ENCODE results near the gene STXBP2.
"Not testable (repeated sequence)": the region's sequence is repeated elsewhere in the genome, so short reads cannot be mapped to it uniquely, and the experiment has no call there.

The STXBP2 gene

DNA sequence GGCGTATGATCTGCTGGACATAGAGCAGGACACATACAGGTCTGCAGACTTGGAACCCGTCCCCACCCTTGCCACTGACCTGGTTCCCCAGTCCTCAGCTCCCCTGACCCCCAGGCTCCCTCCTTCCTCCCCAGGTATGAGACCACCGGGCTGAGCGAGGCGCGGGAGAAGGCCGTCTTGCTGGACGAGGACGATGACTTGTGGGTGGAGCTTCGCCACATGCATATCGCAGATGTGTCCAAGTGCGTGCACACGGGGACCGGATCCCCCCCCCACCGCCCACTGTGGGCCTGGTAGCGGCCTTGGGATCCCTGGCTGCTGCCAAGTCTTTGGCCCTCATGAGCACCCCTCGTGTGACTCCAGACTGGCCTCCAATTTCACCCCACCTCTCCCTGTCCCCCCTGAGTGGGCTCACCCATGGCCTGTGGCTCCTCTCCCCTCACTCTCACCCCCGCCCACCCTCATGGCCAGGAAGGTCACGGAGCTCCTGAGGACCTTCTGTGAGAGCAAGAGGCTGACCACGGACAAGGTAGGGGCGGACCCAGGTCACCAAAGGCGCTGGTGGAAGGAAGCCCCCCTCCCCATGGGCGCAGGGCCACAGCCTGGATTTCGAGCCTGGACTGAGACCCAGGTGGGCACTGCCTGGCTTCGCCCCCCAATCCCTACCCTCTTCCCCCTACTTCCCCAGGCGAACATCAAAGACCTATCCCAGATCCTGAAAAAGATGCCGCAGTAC is 5.6 kb downstream of the STXBP2 start:
- no peak overlapping the region for H3K4me3 ChIP-seq (ENCODE audit: low read depth, low read length)
- no peak for TF ChIP-seq CTCF (IDR thresholded peaks at IDR 0.05; ENCODE audit: borderline replicate concordance, insufficient read depth, low read depth, low read length)

DNA sequence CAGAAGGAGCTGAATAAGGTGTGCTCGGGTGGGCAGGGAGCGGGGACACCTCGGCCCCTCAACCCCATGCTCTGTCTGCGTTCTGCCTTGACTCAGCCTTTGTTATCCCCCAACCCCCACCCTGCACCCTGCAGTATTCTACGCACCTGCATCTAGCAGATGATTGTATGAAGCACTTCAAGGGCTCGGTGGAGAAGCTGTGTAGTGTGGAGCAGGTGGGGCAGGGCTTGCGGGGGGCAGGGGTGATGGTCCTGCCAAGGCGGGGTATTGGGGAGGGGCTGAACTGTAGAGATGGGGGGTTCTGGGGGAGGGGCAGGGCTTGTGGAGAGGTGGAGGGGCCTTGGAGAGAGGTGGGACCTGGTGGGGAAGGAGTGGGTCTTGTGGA is 6.1 kb downstream of the STXBP2 start:
- no peak overlapping the region for H3K4me3 ChIP-seq (ENCODE audit: low read depth, low read length)
- no peak for TF ChIP-seq CTCF (IDR thresholded peaks at IDR 0.05; ENCODE audit: borderline replicate concordance, insufficient read depth, low read depth, low read length)

DNA sequence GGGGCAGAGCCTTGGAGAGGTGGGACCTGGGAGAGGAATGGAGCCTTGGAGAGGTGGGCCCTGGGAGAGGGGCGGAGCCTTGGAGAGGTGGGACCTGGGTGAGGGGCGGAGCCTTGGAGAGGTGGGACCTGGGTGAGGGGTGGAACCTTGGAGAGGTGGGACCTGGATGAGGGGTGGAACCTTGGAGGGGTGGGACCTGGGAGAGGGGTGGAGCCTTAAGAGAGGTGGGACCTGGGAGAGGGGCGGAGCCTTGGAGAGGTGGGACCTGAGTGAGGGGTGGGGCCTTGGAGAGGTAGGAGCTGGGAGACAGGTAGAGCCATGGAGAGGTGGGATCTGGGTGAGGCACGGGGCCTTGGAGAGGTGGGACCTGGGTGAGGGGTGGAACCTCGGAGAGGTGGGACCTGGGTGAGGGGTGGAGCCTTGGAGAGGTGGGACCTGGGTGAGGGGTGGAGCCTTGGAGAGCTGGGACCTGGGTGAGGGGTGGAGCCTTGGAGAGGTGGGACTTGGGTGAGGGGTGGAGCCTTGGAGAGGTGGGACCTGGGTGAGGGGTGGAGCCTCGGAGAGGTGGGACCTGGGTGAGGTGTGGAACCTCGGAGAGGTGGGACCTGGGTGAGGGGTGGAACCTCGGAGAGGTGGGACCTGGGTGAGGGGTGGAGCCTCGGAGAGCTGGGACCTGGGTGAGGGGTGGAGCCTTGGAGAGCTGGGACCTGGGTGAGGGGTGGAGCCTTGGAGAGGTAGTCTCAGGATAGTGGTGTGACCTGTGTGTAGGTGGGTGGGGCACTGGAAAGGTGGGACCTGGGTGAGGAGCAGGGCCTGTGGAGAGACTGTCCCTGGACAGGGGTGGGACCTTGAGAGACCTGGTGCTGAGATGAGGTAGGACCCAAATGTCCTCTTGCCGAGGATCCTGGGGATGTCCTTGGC is 7.0 kb downstream of the STXBP2 start:
- not testable (repeated sequence) for H3K4me3 ChIP-seq (ENCODE audit: low read depth, low read length)

GRCh38 chr19:7644550-7644877 is 7.6 kb downstream of the STXBP2 start:
- no peak for TF ChIP-seq CTCF (IDR thresholded peaks at IDR 0.05; ENCODE audit: borderline replicate concordance, insufficient read depth, low read depth, low read length)
- H3K4me3 ChIP-seq (ENCODE audit: low read depth, low read length), result no peak overlapping the region

- no peak for TF ChIP-seq CTCF (IDR thresholded peaks at IDR 0.05; ENCODE audit: borderline replicate concordance, insufficient read depth, low read depth, low read length)
- no peak overlapping the region for H3K4me3 ChIP-seq (ENCODE audit: low read depth, low read length)
These were observed 8.3 kb downstream of the STXBP2 start for GRCh38 chr19:7645163-7645562.

GRCh38 chr19:7645656-7646425 is 8.9 kb downstream of the STXBP2 start:
- no peak for TF ChIP-seq CTCF (IDR thresholded peaks at IDR 0.05; ENCODE audit: borderline replicate concordance, insufficient read depth, low read depth, low read length)
- no peak overlapping the region for H3K4me3 ChIP-seq (ENCODE audit: low read depth, low read length)

DNA sequence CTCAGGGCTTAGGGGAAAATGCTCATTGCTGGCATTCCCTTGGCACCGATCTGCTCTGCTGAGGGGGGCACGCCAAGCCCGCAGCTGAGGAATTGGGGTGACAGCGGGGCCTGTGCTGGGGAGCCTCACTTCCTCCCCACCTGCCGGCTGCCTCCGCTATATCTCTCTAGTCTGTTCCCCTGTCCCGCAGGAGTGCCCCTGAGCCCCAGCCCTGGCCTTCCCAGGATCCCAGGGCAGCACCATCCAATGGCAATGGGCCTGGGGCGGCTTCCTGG is 9.5 kb downstream of the STXBP2 start:
- no peak for TF ChIP-seq CTCF (IDR thresholded peaks at IDR 0.05; ENCODE audit: borderline replicate concordance, insufficient read depth, low read depth, low read length)
- no peak overlapping the region for H3K4me3 ChIP-seq (ENCODE audit: low read depth, low read length)

All from GM12875 (cell line).